BE2C (cell line): ENCODE measurements around the gene SLC30A3.
"Not testable (repeated sequence)": the region's sequence is repeated elsewhere in the genome, so short reads cannot be mapped to it uniquely, and the experiment has no call there.

Source experiments
- DNase-seq: peaks from one replicate; pipeline ENCODE4 v3.0.0-alpha.2; 2020
- H3K27me3 ChIP-seq: fragments of 250-450 bp; sonication (Bioruptor Pico); 2 replicates; pipeline ENCODE4 v1.5.1; 2020; ENCODE audit warnings: mild to moderate bottlenecking
- H3K36me3 ChIP-seq: fragments of 250-450 bp; sonication (Bioruptor Pico); 2 replicates; pipeline ENCODE4 v1.5.1; 2020; ENCODE audit warnings: mild to moderate bottlenecking
- H3K4me1 ChIP-seq: fragments of 250-450 bp; sonication (Bioruptor Pico); 2 replicates; pipeline ENCODE4 v1.5.1; 2020
- H3K4me3 ChIP-seq: 2 replicates; pipeline ENCODE4 v1.5.1; 2011; ENCODE audit warnings: low read depth, low read length
- H3K9me3 ChIP-seq: fragments of 250-450 bp; sonication (Bioruptor Pico); 2 replicates; pipeline ENCODE4 v1.5.1; 2020
- TF ChIP-seq, protein P1 (sequence below): IDR thresholded peaks from 2 replicates; pipeline ENCODE4 v1.5.1; 2012; ENCODE audit warnings: mild to moderate bottlenecking, low read depth, low read length

SLC30A3 gene

DNA sequence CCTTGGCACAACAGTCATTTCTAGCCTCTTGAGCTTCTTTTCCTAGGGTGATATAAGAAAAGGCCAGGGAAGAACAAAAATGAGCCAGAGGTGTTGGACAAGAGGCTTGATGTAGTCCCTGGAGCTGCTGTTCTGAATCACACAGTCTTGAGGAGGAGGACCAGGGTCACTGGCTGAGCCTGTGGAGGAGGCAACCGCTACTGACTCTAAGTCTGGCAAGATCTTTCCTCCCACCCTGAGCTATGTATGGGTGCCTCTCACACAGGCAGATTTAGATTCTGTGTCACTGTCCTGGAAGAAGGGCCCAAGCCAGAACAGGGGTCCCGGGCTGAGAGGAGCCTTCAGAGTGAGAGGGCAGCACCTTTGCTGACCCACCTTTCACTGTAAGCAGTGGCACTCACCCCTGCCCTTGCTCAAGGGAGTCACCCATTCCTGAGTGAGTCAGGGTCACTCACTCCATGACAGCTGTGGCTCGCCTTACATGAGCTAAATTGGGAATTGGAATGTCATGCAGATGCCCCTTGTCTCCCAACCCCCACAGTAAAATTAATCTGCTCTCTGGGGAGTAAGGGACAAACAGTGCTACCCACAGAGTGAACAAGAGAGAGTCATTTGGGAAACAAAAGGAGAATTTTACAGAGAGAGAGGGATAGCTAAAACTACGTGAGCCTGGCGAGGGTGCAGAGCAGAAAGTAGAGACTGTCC is 19.2 kb upstream of the SLC30A3 start, which contains the start of gene TRIM54:
Gene TRIM54 (plus strand): TSS at position 575 of the 705 bp plus-strand sequence. CDS start 303 bp downstream, outside the sequence.
- no peak within 1 kb of the TSS for H3K4me3 ChIP-seq
- DNase-seq, result no peak
- TF ChIP-seq, protein P1, sequence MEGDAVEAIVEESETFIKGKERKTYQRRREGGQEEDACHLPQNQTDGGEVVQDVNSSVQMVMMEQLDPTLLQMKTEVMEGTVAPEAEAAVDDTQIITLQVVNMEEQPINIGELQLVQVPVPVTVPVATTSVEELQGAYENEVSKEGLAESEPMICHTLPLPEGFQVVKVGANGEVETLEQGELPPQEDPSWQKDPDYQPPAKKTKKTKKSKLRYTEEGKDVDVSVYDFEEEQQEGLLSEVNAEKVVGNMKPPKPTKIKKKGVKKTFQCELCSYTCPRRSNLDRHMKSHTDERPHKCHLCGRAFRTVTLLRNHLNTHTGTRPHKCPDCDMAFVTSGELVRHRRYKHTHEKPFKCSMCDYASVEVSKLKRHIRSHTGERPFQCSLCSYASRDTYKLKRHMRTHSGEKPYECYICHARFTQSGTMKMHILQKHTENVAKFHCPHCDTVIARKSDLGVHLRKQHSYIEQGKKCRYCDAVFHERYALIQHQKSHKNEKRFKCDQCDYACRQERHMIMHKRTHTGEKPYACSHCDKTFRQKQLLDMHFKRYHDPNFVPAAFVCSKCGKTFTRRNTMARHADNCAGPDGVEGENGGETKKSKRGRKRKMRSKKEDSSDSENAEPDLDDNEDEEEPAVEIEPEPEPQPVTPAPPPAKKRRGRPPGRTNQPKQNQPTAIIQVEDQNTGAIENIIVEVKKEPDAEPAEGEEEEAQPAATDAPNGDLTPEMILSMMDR, result no peak
- peaks cover 13% of the 10 kb centered on the region for H3K4me1 ChIP-seq
- H3K27me3 ChIP-seq, result no peaks in the 10 kb centered on the region
- no peaks in the 10 kb centered on the region for H3K36me3 ChIP-seq
- no peaks in the 10 kb centered on the region for H3K9me3 ChIP-seq

DNA sequence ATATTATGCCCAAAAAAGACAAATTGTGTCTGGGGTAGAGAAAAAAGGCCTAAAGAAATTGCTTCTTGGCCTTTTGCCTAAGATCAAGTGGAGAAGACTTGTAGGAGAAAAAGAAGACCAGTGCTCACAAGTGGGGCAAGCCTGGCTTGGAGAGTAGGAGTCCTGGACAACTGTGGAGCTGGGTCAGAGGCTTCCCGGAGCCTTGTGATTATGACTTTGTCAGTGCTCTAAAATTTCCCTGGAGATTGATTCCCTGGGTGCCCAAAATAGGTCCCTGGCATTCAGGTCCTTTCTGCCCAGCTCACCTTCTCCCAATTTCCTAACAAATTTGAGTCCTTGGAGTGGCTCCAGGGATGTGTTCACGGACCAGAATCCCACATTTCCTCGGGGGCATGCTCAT is 18.6 kb upstream of the SLC30A3 start:
- DNase-seq, result no peak
- H3K9me3 ChIP-seq, result no peaks in the 10 kb centered on the region
- TF ChIP-seq, protein P1, result no peak
- H3K27me3 ChIP-seq, result no peaks in the 10 kb centered on the region
- no peak overlapping the region for H3K4me3 ChIP-seq
- no peaks in the 10 kb centered on the region for H3K36me3 ChIP-seq
- peaks cover 13% of the 10 kb centered on the region for H3K4me1 ChIP-seq

DNA sequence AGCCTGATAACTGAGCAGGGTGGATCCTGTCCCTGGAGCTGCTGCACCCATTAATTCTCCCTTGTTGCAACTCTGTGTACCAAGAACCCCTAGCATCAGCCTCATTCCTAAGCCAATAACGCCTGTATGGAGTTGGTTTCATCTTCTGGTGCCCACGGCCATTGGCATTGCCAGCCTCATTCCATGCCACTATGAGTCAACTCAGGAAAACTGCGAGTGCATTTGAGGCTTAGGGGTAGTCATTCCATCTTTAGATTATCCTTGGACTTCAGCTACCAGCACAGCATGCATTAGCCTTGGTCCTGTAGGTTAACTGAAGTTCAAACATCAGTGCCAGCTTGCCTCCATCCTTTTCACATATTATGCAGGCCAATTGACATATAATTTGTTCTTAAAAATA is 18.0 kb upstream of the SLC30A3 start:
- no peak overlapping the region for H3K4me3 ChIP-seq
- no peaks in the 10 kb centered on the region for H3K36me3 ChIP-seq
- no peaks in the 10 kb centered on the region for H3K27me3 ChIP-seq
- H3K9me3 ChIP-seq, result no peaks in the 10 kb centered on the region
- H3K4me1 ChIP-seq, result peaks cover 13% of the 10 kb centered on the region
- DNase-seq, result no peak
- TF ChIP-seq, protein P1, result no peak

- Histone ChIP-seq H3K27me3 (no peaks in the 10 kb centered on the region), H3K9me3 (no peaks in the 10 kb centered on the region), H3K36me3 (no peaks in the 10 kb centered on the region), H3K4me3 (no peak overlapping the region), H3K4me1 (peaks cover 9% of the 10 kb centered on the region)
- DNase-seq, result no peak
- TF ChIP-seq, protein P1, result no peak
These were observed 15.2 kb upstream of the SLC30A3 start for GRCh38 chr2:27278010-27278409.

DNA sequence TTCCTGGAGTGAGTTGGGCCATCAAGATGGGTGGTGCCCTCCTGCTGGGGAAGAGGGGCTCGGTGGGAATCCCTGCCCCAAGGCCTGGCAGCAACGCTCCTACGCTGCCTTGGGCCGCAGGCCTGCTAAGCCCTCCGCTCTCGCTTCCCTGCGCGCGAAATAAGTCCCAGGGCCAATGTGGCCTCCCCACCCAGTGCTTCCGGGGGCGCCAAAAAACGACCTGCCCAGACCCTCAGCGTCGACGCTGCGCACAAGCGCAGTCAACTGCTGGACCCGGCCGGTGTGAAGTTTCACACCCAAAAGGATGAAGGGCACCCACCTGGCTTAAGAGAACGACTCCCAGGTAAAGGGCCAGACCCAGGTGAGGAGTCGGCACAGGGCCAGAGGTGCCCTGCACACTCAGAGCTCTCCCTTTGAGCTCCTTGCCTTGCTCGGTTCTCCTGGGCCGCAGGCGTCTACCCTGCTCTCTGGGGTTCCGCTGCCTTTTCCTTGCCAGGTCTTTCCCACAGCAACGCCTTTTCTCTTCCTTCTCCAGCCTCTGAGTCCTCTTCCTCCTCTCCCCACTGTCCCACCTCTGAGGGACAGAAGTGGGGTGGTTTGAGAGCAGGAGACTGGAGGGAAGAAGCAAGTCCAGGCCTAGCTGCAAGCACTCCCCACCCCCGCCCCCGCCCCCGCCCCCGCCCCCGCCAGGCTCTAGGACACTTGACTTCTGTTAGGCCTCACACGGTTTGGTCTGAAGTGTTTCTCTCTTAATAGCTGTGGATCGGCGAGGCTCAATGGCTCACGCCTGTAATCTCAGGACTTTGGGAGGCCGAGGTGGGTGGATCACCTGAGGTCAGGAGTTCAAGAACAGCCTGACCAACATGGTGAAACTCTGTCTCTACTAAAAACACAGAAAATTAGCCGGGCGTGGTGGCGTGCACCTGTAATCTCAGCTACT is 12.6 kb upstream of the SLC30A3 start, which contains the start of gene DNAJC5G:
Gene DNAJC5G (plus strand): TSS at position 223 of the 940 bp plus-strand sequence. CDS start 1,296 bp downstream, outside the sequence.
- TF ChIP-seq, protein P1, result no peak
- H3K36me3 ChIP-seq, result no peaks in the 10 kb centered on the region
- H3K4me3 ChIP-seq, result no peak within 1 kb of the TSS
- H3K4me1 ChIP-seq, result no peaks in the 10 kb centered on the region
- H3K9me3 ChIP-seq, result no peaks in the 10 kb centered on the region
- H3K27me3 ChIP-seq, result no peaks in the 10 kb centered on the region
- DNase-seq, result no peak

DNA sequence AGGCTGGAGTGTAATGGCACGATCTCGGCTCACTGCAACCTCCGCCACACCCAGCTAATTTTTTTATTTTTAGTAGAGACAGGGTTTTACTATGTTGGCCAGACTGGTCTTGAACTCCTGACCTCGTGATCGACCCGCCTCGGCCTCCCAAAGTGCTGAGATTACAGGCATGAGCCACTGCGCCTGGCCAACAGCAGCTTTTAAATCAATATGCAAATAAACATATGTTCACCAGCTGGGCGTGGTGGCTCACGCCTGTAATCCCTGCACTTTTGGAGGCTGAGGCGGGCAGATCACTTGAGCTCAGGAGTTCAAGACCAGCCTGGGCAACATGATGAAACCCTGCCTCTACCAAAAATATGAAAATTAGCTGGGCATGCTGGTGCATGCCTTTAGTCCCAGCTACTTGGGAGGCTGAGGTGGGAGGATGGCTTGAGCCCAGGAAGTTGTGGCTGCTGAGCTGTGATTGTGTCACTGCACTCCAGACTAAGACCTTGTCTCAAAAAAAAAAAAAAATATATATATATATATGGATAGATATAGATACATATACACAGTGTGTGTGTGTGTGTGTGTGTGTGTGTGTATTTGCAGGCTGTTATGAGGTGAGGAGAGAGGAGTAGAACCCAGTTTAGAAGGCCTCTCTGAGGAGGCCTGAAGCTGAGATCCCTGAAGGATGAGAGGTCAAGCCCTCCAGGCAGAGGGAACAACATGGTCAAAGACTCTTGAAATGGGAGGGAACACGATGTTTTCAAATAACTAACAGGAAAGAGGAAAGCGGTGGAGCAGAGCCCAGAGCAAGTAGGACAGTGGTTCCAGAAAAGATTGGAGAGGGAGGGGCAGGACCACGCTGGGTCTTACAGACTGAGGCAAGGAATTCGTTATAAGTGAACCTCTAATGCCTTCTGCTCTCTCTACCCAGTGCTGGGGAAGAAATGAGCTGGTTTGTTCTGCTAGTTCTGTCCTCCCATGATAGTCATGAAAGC is 10.0 kb upstream of the SLC30A3 start:
- not testable (repeated sequence) for H3K4me3 ChIP-seq, H3K4me1 ChIP-seq, DNase-seq, H3K9me3 ChIP-seq, H3K36me3 ChIP-seq, H3K27me3 ChIP-seq
